Measurements from ENCODE around the gene NR6A1.

DNA sequence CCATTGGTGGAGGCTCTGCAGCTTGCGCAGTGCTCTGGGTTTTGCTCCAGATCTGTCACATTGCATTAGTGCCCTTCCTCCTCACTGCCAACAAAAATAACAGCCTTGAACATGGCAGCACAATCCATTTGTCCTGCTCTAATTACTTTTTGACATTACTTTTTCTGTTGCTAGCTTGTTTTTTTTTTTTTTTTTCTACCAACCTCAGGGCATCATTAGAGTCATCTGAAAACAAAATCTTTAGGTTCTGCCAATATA, 146.4 kb downstream of the NR6A1 start:
- TF ChIP-seq POLR2A (IDR thresholded peaks at IDR 0.05) (no peak), POLR2AphosphoS5 (IDR thresholded peaks at IDR 0.05; ENCODE audit: insufficient read depth in 1 of 2, low read depth in 1 of 2) (no peak)
- TF ChIP-seq, protein P1, sequence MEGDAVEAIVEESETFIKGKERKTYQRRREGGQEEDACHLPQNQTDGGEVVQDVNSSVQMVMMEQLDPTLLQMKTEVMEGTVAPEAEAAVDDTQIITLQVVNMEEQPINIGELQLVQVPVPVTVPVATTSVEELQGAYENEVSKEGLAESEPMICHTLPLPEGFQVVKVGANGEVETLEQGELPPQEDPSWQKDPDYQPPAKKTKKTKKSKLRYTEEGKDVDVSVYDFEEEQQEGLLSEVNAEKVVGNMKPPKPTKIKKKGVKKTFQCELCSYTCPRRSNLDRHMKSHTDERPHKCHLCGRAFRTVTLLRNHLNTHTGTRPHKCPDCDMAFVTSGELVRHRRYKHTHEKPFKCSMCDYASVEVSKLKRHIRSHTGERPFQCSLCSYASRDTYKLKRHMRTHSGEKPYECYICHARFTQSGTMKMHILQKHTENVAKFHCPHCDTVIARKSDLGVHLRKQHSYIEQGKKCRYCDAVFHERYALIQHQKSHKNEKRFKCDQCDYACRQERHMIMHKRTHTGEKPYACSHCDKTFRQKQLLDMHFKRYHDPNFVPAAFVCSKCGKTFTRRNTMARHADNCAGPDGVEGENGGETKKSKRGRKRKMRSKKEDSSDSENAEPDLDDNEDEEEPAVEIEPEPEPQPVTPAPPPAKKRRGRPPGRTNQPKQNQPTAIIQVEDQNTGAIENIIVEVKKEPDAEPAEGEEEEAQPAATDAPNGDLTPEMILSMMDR (IDR thresholded peaks at IDR 0.05) = no peak
